Spleen (tissue), 11 donors: ENCODE data around the gene CD99. TPM values are rescaled to one million over a fixed set of nuclear protein-coding genes. Genes with fewer than 3 reads are reported as not detected.

Source experiments
- DNase-seq: peaks from one replicate; pipeline ENCODE4 v3.0.0-alpha.2; 2020
- H3K27ac ChIP-seq, 8 donors: fragments of 200-600 bp; sonication (generic) in 7 of 8; 1 replicate in 4 of 8; 2 replicates in 4 of 8; pipeline versions ENCODE4 v1.5.0 to v1.8.0; 2016 to 2021; ENCODE audit warnings: inconsistent platforms in 4 of 8, mild to moderate bottlenecking in 4 of 8, moderate library complexity in 1 of 8
- H3K27me3 ChIP-seq, 7 donors: fragments of 200-600 bp; sonication (generic) in 6 of 7; replicated peaks in 1 of 7; 1 replicate in 4 of 7; 2 replicates in 3 of 7; pipeline versions ENCODE4 v1.5.0 to v1.8.0; 2016 to 2021; ENCODE audit warnings: inconsistent platforms in 3 of 7, mild to moderate bottlenecking in 1 of 7
- H3K36me3 ChIP-seq, 6 donors: fragments of 200-600 bp; sonication (generic) in 5 of 6; 1 replicate in 4 of 6; 2 replicates in 2 of 6; pipeline versions ENCODE4 v1.5.0 to v1.8.0; 2016 to 2021; ENCODE audit warnings: inconsistent platforms in 2 of 6
- H3K4me1 ChIP-seq, 6 donors: fragments of 200-600 bp; sonication (generic) in 5 of 6; 1 replicate in 3 of 6; 2 replicates in 3 of 6; pipeline versions ENCODE4 v1.5.0 to v1.8.0; 2016 to 2021; ENCODE audit warnings: inconsistent platforms in 3 of 6
- H3K4me3 ChIP-seq, 8 donors: fragments of 200-600 bp; sonication (generic) in 7 of 8; 1 replicate in 4 of 8; 2 replicates in 4 of 8; pipeline versions ENCODE4 v1.5.0 to v1.8.0; 2016 to 2021; ENCODE audit warnings: inconsistent platforms in 4 of 8, mild to moderate bottlenecking in 4 of 8, moderate library complexity in 2 of 8
- H3K9me3 ChIP-seq, 8 donors: fragments of 200-600 bp; sonication (generic) in 7 of 8; 1 replicate in 4 of 8; 2 replicates in 4 of 8; pipeline versions ENCODE4 v1.5.0 to v1.8.0; 2016 to 2021; ENCODE audit warnings: inconsistent platforms in 4 of 8
- CTCF ChIP-seq, 11 experiments: fragments of 200-600 bp in 7 of 11; fragments of 450-650 bp in 4 of 11; sonication (generic) in 4 of 11; IDR thresholded peaks in 8 of 11; conservative IDR thresholded peaks in 3 of 11; 1 replicate in 7 of 11; 2 replicates in 4 of 11; pipeline versions ENCODE4 v1.4.0 to v1.8.0; 2016 to 2021; ENCODE audit warnings: antibody characterized with exemption in 11 of 11, inconsistent platforms in 4 of 11, mild to moderate bottlenecking in 1 of 11
- POLR2A ChIP-seq, 3 donors: fragments of 450-650 bp; IDR thresholded peaks; one replicate each; pipeline ENCODE4 v1.5.1; 2017; ENCODE audit warnings: antibody characterized with exemption in 3 of 3, mild to moderate bottlenecking in 1 of 3
- POLR2AphosphoS5 ChIP-seq, 3 donors: sonication (generic); formaldehyde crosslinking; IDR thresholded peaks; one replicate each; pipeline ENCODE4 v1.5.1; 2017; ENCODE audit warnings: antibody characterized with exemption in 3 of 3
- WGBS, 5 donors: extraction: QIAGEN DNeasy Blood & Tissue Kit in 3 of 5; methylation state at CpG; one replicate each; pipeline versions ENCODE4 v1.1.5 to v1.1.7; 2013 to 2018; 5-methylcytosine and 5-hydroxymethylcytosine counted together
- intact Hi-C: fragments of 100-400 bp; cut with DNase I; formaldehyde crosslinking; loops from one replicate; pipeline ENCODE4 v1.15.0; 2023; ENCODE audit warnings: low total_unique reads
- polyA plus RNA-seq, 3 donors: library from polyadenylated mRNA; stranded (reverse); fragments of 200-250 nt; gene quantifications; one replicate each; pipeline ENCODE4 v1.2.1, GENCODE V29; 2013
- total RNA-seq, 7 donors: library from RNA; depleted of rRNA in 3 of 7; stranded (reverse); fragments of >200 nt in 3 of 7; fragmentation: NEBNext Ultra II Directional in 4 of 7; extraction: Animal tissue kit (Norgen Biotek cat#: 25700) in 4 of 7; gene quantifications; one replicate each; pipeline versions ENCODE4 v1.1.0 to v1.2.1, GENCODE V29; 2016 to 2021
- donor health status: healthy with polysubstance abuse.
- donor health status: DM: no; HTN: no; CAD: no; lungs with moderate emphysema.
- donor health status: DM: no; HTN: no; CAD: no.
- donor health status: Bipolar disorder and iron deficiency.
- donor health status: healthy.
- donor health status: DM: no; HTN: no; CAD: no.
- donor health status: DM: yes; HTN: yes; CAD: no.

CD99 gene
- total and polyA plus RNA-seq, 10 donors, result 101 to 316 (median 181) TPM

GRCh38 chrX:2658585-2659292 is 32.4 kb upstream of the CD99 start:
- peaks cover 0 to 11% (median 0%) of the 10 kb centered on the region in 6 donors for H3K36me3 ChIP-seq
- no peaks in the 10 kb centered on the region for H3K9me3 ChIP-seq
- no peaks in the 10 kb centered on the region for H3K4me1 ChIP-seq
- intact Hi-C loops, result no loop called here
- 62 to 78% (median 63%) methylated on average over 5 of the region's 5 CpGs for WGBS, 5 donors
- H3K4me3 ChIP-seq, result no peak overlapping the region
- DNase-seq, result no peak
- TF ChIP-seq CTCF (IDR thresholded peaks at IDR 0.05 in 8 of 11, conservative IDR thresholded peaks at IDR 0.05 in 3 of 11), result no peak
- no peak for TF ChIP-seq POLR2AphosphoS5 (IDR thresholded peaks at IDR 0.05)
- TF ChIP-seq POLR2A (IDR thresholded peaks at IDR 0.05), result no peak
- no peak overlapping the region for H3K27ac ChIP-seq
- no peaks in the 10 kb centered on the region for H3K27me3 ChIP-seq

- DNase-seq, result no peak
- intact Hi-C loops, result no loop called here
- no peaks in the 10 kb centered on the region for H3K27me3 ChIP-seq
- H3K4me1 ChIP-seq, result no peaks in the 10 kb centered on the region
- H3K36me3 ChIP-seq, result no peaks in the 10 kb centered on the region
- no peak overlapping the region for H3K4me3 ChIP-seq
- H3K27ac ChIP-seq, result no peak overlapping the region
- H3K9me3 ChIP-seq, result no peaks in the 10 kb centered on the region
- no peak for TF ChIP-seq CTCF (IDR thresholded peaks at IDR 0.05 in 8 of 11, conservative IDR thresholded peaks at IDR 0.05 in 3 of 11)
- no peak for TF ChIP-seq POLR2A (IDR thresholded peaks at IDR 0.05)
- no peak for TF ChIP-seq POLR2AphosphoS5 (IDR thresholded peaks at IDR 0.05)
- 61 to 70% (median 69%) methylated on average over 5 of the region's 5 CpGs for WGBS, 5 donors
These were observed 28.5 kb upstream of the CD99 start for GRCh38 chrX:2662586-2662985.

- TF ChIP-seq POLR2A (IDR thresholded peaks at IDR 0.05) (no peak), CTCF (IDR thresholded peaks at IDR 0.05 in 8 of 11, conservative IDR thresholded peaks at IDR 0.05 in 3 of 11) (no peak), POLR2AphosphoS5 (IDR thresholded peaks at IDR 0.05) (no peak)
- no peaks in the 10 kb centered on the region for H3K36me3 ChIP-seq
- H3K27me3 ChIP-seq, result no peaks in the 10 kb centered on the region
- H3K27ac ChIP-seq, result no peak overlapping the region
- intact Hi-C loops, result no loop called here
- 76 to 93% (median 81%) methylated on average over 10 of the region's 10 CpGs for WGBS, 5 donors
- no peak for DNase-seq
- H3K4me1 ChIP-seq, result no peaks in the 10 kb centered on the region
- no peak overlapping the region for H3K4me3 ChIP-seq
- H3K9me3 ChIP-seq, result no peaks in the 10 kb centered on the region
These were observed 26.6 kb upstream of the CD99 start for GRCh38 chrX:2664502-2664901.

GRCh38 chrX:2665387-2666304 is 25.4 kb upstream of the CD99 start:
- intact Hi-C loops, result no loop called here
- H3K27ac ChIP-seq, result no peak overlapping the region
- TF ChIP-seq POLR2A (IDR thresholded peaks at IDR 0.05) (no peak), POLR2AphosphoS5 (IDR thresholded peaks at IDR 0.05) (no peak), CTCF (IDR thresholded peaks at IDR 0.05 in 8 of 11, conservative IDR thresholded peaks at IDR 0.05 in 3 of 11) (no peak)
- H3K9me3 ChIP-seq, result no peaks in the 10 kb centered on the region
- DNase-seq, result no peak
- H3K36me3 ChIP-seq, result no peaks in the 10 kb centered on the region
- H3K4me3 ChIP-seq, result no peak overlapping the region
- H3K4me1 ChIP-seq, result no peaks in the 10 kb centered on the region
- no peaks in the 10 kb centered on the region for H3K27me3 ChIP-seq
- WGBS, 5 donors, result 86 to 95% (median 89%) methylated on average over 7 of the region's 7 CpGs
